Measurements from ENCODE around the gene PRUNE2.
A peak's percentile ranks its signal among the peaks of the same experiment; 100 is the strongest.

The PRUNE2 gene

GRCh38 chr9:76571743-76572146, 334.2 kb downstream of the PRUNE2 start:
- TF ChIP-seq CTCF (IDR thresholded peaks at IDR 0.05), result no peak
- H3K27me3 ChIP-seq, result no peaks in the 10 kb centered on the region
- peak overlapping the region; percentile 67 for H3K27ac ChIP-seq
- no peaks in the 10 kb centered on the region for H3K36me3 ChIP-seq
- H3K4me3 ChIP-seq (ENCODE audit: low read depth in 1 of 2, low read length in 1 of 2), result peak overlapping the region; percentile 57 to 61
- peaks cover 12 to 20% of the 10 kb centered on the region in 2 experiments for H3K4me1 ChIP-seq (ENCODE audit: control insufficient read depth in 1 of 2, insufficient read depth in 1 of 2, low read depth in 1 of 2, low read length in 1 of 2)
- no peaks in the 10 kb centered on the region for H3K9me3 ChIP-seq

- H3K4me1 ChIP-seq (ENCODE audit: control insufficient read depth in 1 of 2, insufficient read depth in 1 of 2, low read depth in 1 of 2, low read length in 1 of 2), result peaks cover 8 to 16% of the 10 kb centered on the region in 2 experiments
Measured at GRCh38 chr9:76571288-76571687, 334.6 kb downstream of the PRUNE2 start.

GRCh38 chr9:76570826-76571225, 335.1 kb downstream of the PRUNE2 start:
- Histone ChIP-seq H3K27me3 (no peaks in the 10 kb centered on the region), H3K4me1 (ENCODE audit: control insufficient read depth in 1 of 2, insufficient read depth in 1 of 2, low read depth in 1 of 2, low read length in 1 of 2) (peaks cover 5 to 14% of the 10 kb centered on the region in 2 experiments), H3K36me3 (no peaks in the 10 kb centered on the region), H3K4me3 (ENCODE audit: low read depth in 1 of 2, low read length in 1 of 2) (no peak overlapping the region), H3K9me3 (no peaks in the 10 kb centered on the region), H3K27ac (peak overlapping the region; percentile 67)
- no peak for TF ChIP-seq CTCF (IDR thresholded peaks at IDR 0.05)

More at GRCh38 chr9:76571288-76571687, 334.6 kb downstream of the PRUNE2 start:
- no peaks in the 10 kb centered on the region for H3K27me3 ChIP-seq
- H3K9me3 ChIP-seq, result no peaks in the 10 kb centered on the region
- TF ChIP-seq CTCF (IDR thresholded peaks at IDR 0.05), result no peak
- no peaks in the 10 kb centered on the region for H3K36me3 ChIP-seq
- peak overlapping the region; percentile 67 for H3K27ac ChIP-seq
- H3K4me3 ChIP-seq (ENCODE audit: low read depth in 1 of 2, low read length in 1 of 2), result peak overlapping the region; percentile 57 to 61

GRCh38 chr9:76567086-76567485, 338.8 kb downstream of the PRUNE2 start:
- no peak for TF ChIP-seq CTCF (IDR thresholded peaks at IDR 0.05)
- H3K27ac ChIP-seq, result no peak overlapping the region
- no peaks in the 10 kb centered on the region for H3K27me3 ChIP-seq
- no peaks in the 10 kb centered on the region for H3K36me3 ChIP-seq
- H3K4me1 ChIP-seq (ENCODE audit: control insufficient read depth in 1 of 2, insufficient read depth in 1 of 2, low read depth in 1 of 2, low read length in 1 of 2), result peaks cover 5 to 10% of the 10 kb centered on the region in 2 experiments
- no peaks in the 10 kb centered on the region for H3K9me3 ChIP-seq
- H3K4me3 ChIP-seq (ENCODE audit: low read depth in 1 of 2, low read length in 1 of 2), result no peak overlapping the region

GRCh38 chr9:76564297-76564696, 341.6 kb downstream of the PRUNE2 start:
- no peaks in the 10 kb centered on the region for H3K36me3 ChIP-seq
- TF ChIP-seq CTCF (IDR thresholded peaks at IDR 0.05), result no peak
- no peak overlapping the region for H3K4me3 ChIP-seq (ENCODE audit: low read depth in 1 of 2, low read length in 1 of 2)
- no peaks in the 10 kb centered on the region for H3K27me3 ChIP-seq
- H3K9me3 ChIP-seq, result no peaks in the 10 kb centered on the region
- H3K27ac ChIP-seq, result no peak overlapping the region
- H3K4me1 ChIP-seq (ENCODE audit: control insufficient read depth in 1 of 2, insufficient read depth in 1 of 2, low read depth in 1 of 2, low read length in 1 of 2), result no peaks in the 10 kb centered on the region

GRCh38 chr9:76562511-76562911, 343.4 kb downstream of the PRUNE2 start:
- no peaks in the 10 kb centered on the region for H3K4me1 ChIP-seq (ENCODE audit: control insufficient read depth in 1 of 2, insufficient read depth in 1 of 2, low read depth in 1 of 2, low read length in 1 of 2)
- H3K27ac ChIP-seq, result no peak overlapping the region
- H3K4me3 ChIP-seq (ENCODE audit: low read depth in 1 of 2, low read length in 1 of 2), result no peak overlapping the region
- H3K36me3 ChIP-seq, result no peaks in the 10 kb centered on the region
- H3K27me3 ChIP-seq, result no peaks in the 10 kb centered on the region
- no peak for TF ChIP-seq CTCF (IDR thresholded peaks at IDR 0.05)
- H3K9me3 ChIP-seq, result no peaks in the 10 kb centered on the region
